ENCODE data around the gene SCN2A.
A peak's percentile ranks its signal among the peaks of the same experiment; 100 is the strongest.

The SCN2A gene

GRCh38 chr2:165287094-165287778 is 48.0 kb downstream of the SCN2A start:
- Histone ChIP-seq H4K8ac (ENCODE audit: low read depth, low read length) (no peak overlapping the region), H3K23ac (ENCODE audit: low read length) (no peak overlapping the region), H3K4me3 (ENCODE audit: low read length) (no peak overlapping the region), H3K56ac (ENCODE audit: low read length) (no peak overlapping the region), H3K9ac (ENCODE audit: low read length) (no peak overlapping the region), H2AK5ac (ENCODE audit: low read length) (no peak overlapping the region), H2BK5ac (ENCODE audit: low read length) (no peak overlapping the region), H3K36me3 (ENCODE audit: control insufficient read depth, insufficient read depth, low read length) (no peaks in the 10 kb centered on the region), H2BK15ac (replicated peaks; ENCODE audit: low read depth) (no peak overlapping the region), H3K79me1 (ENCODE audit: low read length) (no peaks in the 10 kb centered on the region), H3K4ac (ENCODE audit: low read depth, low read length) (no peak overlapping the region), H3K27me3 (ENCODE audit: insufficient read depth, low read length, poor library complexity) (no peaks in the 10 kb centered on the region), H3K4me2 (ENCODE audit: low read length) (no peak overlapping the region), H4K5ac (ENCODE audit: low read length) (no peak overlapping the region), H3K4me1 (ENCODE audit: control insufficient read depth, low read depth, low read length) (no peaks in the 10 kb centered on the region), H3K27ac (ENCODE audit: low read depth, low read length) (no peak overlapping the region), H2BK120ac (ENCODE audit: low read depth, low read length) (no peak overlapping the region), H3K79me2 (ENCODE audit: control insufficient read depth, insufficient read depth, low read length) (no peaks in the 10 kb centered on the region), H3K18ac (ENCODE audit: low read length) (no peak overlapping the region)
- no peak for DNase-seq
- WGBS (ENCODE audit: extremely low coverage, insufficient coverage, low lambda C conversion rate), result no CpG with 5 or more reads among the region's 3 CpGs

GRCh38 chr2:165289069-165289468 is 49.9 kb downstream of the SCN2A start:
- no peak overlapping the region for H3K9ac ChIP-seq (ENCODE audit: low read length)
- H4K8ac ChIP-seq (ENCODE audit: low read depth, low read length), result no peak overlapping the region
- H2BK15ac ChIP-seq (replicated peaks; ENCODE audit: low read depth), result no peak overlapping the region
- no peak overlapping the region for H3K4me2 ChIP-seq (ENCODE audit: low read length)
- H3K18ac ChIP-seq (ENCODE audit: low read length), result no peak overlapping the region
- H3K79me2 ChIP-seq (ENCODE audit: control insufficient read depth, insufficient read depth, low read length), result no peaks in the 10 kb centered on the region
- no peaks in the 10 kb centered on the region for H3K27me3 ChIP-seq (ENCODE audit: insufficient read depth, low read length, poor library complexity)
- no peaks in the 10 kb centered on the region for H3K36me3 ChIP-seq (ENCODE audit: control insufficient read depth, insufficient read depth, low read length)
- H4K5ac ChIP-seq (ENCODE audit: low read length), result no peak overlapping the region
- H3K23ac ChIP-seq (ENCODE audit: low read length), result no peak overlapping the region
- H3K4ac ChIP-seq (ENCODE audit: low read depth, low read length), result no peak overlapping the region
- no peak overlapping the region for H2BK5ac ChIP-seq (ENCODE audit: low read length)
- H3K79me1 ChIP-seq (ENCODE audit: low read length), result no peaks in the 10 kb centered on the region
- H3K56ac ChIP-seq (ENCODE audit: low read length), result no peak overlapping the region
- no peak overlapping the region for H3K27ac ChIP-seq (ENCODE audit: low read depth, low read length)
- no CpG with 5 or more reads among the region's 2 CpGs for WGBS (ENCODE audit: extremely low coverage, insufficient coverage, low lambda C conversion rate)
- no peak overlapping the region for H2BK120ac ChIP-seq (ENCODE audit: low read depth, low read length)
- H2AK5ac ChIP-seq (ENCODE audit: low read length), result no peak overlapping the region
- H3K4me1 ChIP-seq (ENCODE audit: control insufficient read depth, low read depth, low read length), result no peaks in the 10 kb centered on the region
- H3K4me3 ChIP-seq (ENCODE audit: low read length), result no peak overlapping the region
- no peak for DNase-seq

- peak overlapping the region; percentile 74 for H4K5ac ChIP-seq (ENCODE audit: low read length)
- H3K23ac ChIP-seq (ENCODE audit: low read length), result no peak overlapping the region
- no peak overlapping the region for H2AK5ac ChIP-seq (ENCODE audit: low read length)
- H3K36me3 ChIP-seq (ENCODE audit: control insufficient read depth, insufficient read depth, low read length), result no peaks in the 10 kb centered on the region
- no peak overlapping the region for H2BK120ac ChIP-seq (ENCODE audit: low read depth, low read length)
- H3K27ac ChIP-seq (ENCODE audit: low read depth, low read length), result no peak overlapping the region
- no peaks in the 10 kb centered on the region for H3K27me3 ChIP-seq (ENCODE audit: insufficient read depth, low read length, poor library complexity)
- no CpG with 5 or more reads among the region's 6 CpGs for WGBS (ENCODE audit: extremely low coverage, insufficient coverage, low lambda C conversion rate)
- no peak overlapping the region for H3K18ac ChIP-seq (ENCODE audit: low read length)
- H2BK15ac ChIP-seq (replicated peaks; ENCODE audit: low read depth), result no peak overlapping the region
- no peak overlapping the region for H3K56ac ChIP-seq (ENCODE audit: low read length)
- H2BK5ac ChIP-seq (ENCODE audit: low read length), result no peak overlapping the region
- H3K9ac ChIP-seq (ENCODE audit: low read length), result no peak overlapping the region
- no peak overlapping the region for H3K4me2 ChIP-seq (ENCODE audit: low read length)
- no peak overlapping the region for H4K8ac ChIP-seq (ENCODE audit: low read depth, low read length)
- no peak overlapping the region for H3K4me3 ChIP-seq (ENCODE audit: low read length)
- H3K4ac ChIP-seq (ENCODE audit: low read depth, low read length), result no peak overlapping the region
- no peaks in the 10 kb centered on the region for H3K79me2 ChIP-seq (ENCODE audit: control insufficient read depth, insufficient read depth, low read length)
- no peaks in the 10 kb centered on the region for H3K4me1 ChIP-seq (ENCODE audit: control insufficient read depth, low read depth, low read length)
- peak; percentile 94 for DNase-seq
- H3K79me1 ChIP-seq (ENCODE audit: low read length), result no peaks in the 10 kb centered on the region
Measured at GRCh38 chr2:165293440-165294420, 54.5 kb downstream of the SCN2A start.

GRCh38 chr2:165294912-165295311 is 55.7 kb downstream of the SCN2A start:
- no peaks in the 10 kb centered on the region for H3K79me2 ChIP-seq (ENCODE audit: control insufficient read depth, insufficient read depth, low read length)
- no peak overlapping the region for H2BK5ac ChIP-seq (ENCODE audit: low read length)
- no peak for DNase-seq
- no peak overlapping the region for H2AK5ac ChIP-seq (ENCODE audit: low read length)
- H3K27ac ChIP-seq (ENCODE audit: low read depth, low read length), result no peak overlapping the region
- no peak overlapping the region for H3K23ac ChIP-seq (ENCODE audit: low read length)
- H3K4me3 ChIP-seq (ENCODE audit: low read length), result no peak overlapping the region
- no peaks in the 10 kb centered on the region for H3K27me3 ChIP-seq (ENCODE audit: insufficient read depth, low read length, poor library complexity)
- H4K5ac ChIP-seq (ENCODE audit: low read length), result no peak overlapping the region
- H3K4me2 ChIP-seq (ENCODE audit: low read length), result no peak overlapping the region
- H3K4me1 ChIP-seq (ENCODE audit: control insufficient read depth, low read depth, low read length), result no peaks in the 10 kb centered on the region
- no CpG with 5 or more reads among the region's 5 CpGs for WGBS (ENCODE audit: extremely low coverage, insufficient coverage, low lambda C conversion rate)
- no peaks in the 10 kb centered on the region for H3K36me3 ChIP-seq (ENCODE audit: control insufficient read depth, insufficient read depth, low read length)
- no peak overlapping the region for H3K4ac ChIP-seq (ENCODE audit: low read depth, low read length)
- no peak overlapping the region for H2BK120ac ChIP-seq (ENCODE audit: low read depth, low read length)
- no peak overlapping the region for H3K18ac ChIP-seq (ENCODE audit: low read length)
- H2BK15ac ChIP-seq (replicated peaks; ENCODE audit: low read depth), result no peak overlapping the region
- H3K9ac ChIP-seq (ENCODE audit: low read length), result no peak overlapping the region
- H3K56ac ChIP-seq (ENCODE audit: low read length), result no peak overlapping the region
- H4K8ac ChIP-seq (ENCODE audit: low read depth, low read length), result no peak overlapping the region
- H3K79me1 ChIP-seq (ENCODE audit: low read length), result no peaks in the 10 kb centered on the region

- H3K23ac ChIP-seq (ENCODE audit: low read length), result no peak overlapping the region
- H3K4me3 ChIP-seq (ENCODE audit: low read length), result no peak overlapping the region
- H3K27ac ChIP-seq (ENCODE audit: low read depth, low read length), result no peak overlapping the region
Measured at GRCh38 chr2:165295643-165296042, 56.4 kb downstream of the SCN2A start.

More at GRCh38 chr2:165295643-165296042, 56.4 kb downstream of the SCN2A start:
- Histone ChIP-seq H4K5ac (ENCODE audit: low read length) (no peak overlapping the region), H4K8ac (ENCODE audit: low read depth, low read length) (no peak overlapping the region), H3K4ac (ENCODE audit: low read depth, low read length) (no peak overlapping the region), H3K79me2 (ENCODE audit: control insufficient read depth, insufficient read depth, low read length) (no peaks in the 10 kb centered on the region), H3K18ac (ENCODE audit: low read length) (no peak overlapping the region), H3K36me3 (ENCODE audit: control insufficient read depth, insufficient read depth, low read length) (no peaks in the 10 kb centered on the region), H3K79me1 (ENCODE audit: low read length) (no peaks in the 10 kb centered on the region), H2BK15ac (replicated peaks; ENCODE audit: low read depth) (no peak overlapping the region), H3K56ac (ENCODE audit: low read length) (no peak overlapping the region), H2BK120ac (ENCODE audit: low read depth, low read length) (no peak overlapping the region), H2AK5ac (ENCODE audit: low read length) (no peak overlapping the region), H2BK5ac (ENCODE audit: low read length) (no peak overlapping the region), H3K9ac (ENCODE audit: low read length) (no peak overlapping the region), H3K27me3 (ENCODE audit: insufficient read depth, low read length, poor library complexity) (no peaks in the 10 kb centered on the region), H3K4me1 (ENCODE audit: control insufficient read depth, low read depth, low read length) (no peaks in the 10 kb centered on the region), H3K4me2 (ENCODE audit: low read length) (no peak overlapping the region)
- DNase-seq, result no peak
- no CpG with 5 or more reads among the region's 4 CpGs for WGBS (ENCODE audit: extremely low coverage, insufficient coverage, low lambda C conversion rate)

Data from mesendoderm (in vitro differentiated cells).